Measurements from ENCODE around the gene C2CD5. TPM values are rescaled to one million over a fixed set of nuclear protein-coding genes. Genes with fewer than 3 reads are reported as not detected.

C2CD5 gene
- total RNA-seq, 1 donor from 2014 or later = 22.4 TPM

DNA sequence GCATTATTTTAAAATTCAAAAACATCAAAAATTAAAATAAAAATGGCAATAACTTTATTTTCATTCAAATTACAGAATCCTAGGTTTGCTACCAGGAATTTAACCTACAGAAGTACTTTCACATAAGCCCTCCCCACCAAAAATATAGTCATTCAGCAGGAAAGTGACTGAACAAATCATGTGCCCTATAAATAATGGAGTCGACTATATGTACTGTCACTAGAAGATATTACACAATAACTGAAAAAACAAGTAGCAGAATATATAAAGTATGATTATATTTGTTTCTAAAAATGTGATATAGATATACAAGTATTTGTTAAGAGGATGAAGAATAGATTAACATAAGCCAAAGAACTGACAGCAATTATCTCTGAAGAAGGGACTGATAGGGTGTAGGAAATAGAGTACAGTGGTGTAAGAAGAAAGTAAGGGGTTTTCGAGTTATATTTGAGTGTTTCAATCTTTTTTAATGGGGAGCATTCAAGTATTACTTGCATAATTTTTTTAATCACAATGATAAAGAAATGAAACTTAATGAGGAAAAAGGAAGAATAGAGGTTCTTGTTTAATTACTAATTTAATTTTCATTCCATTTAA is 7.9 kb downstream of the C2CD5 start:
- Mint-ChIP-seq H3K27me3 (ENCODE audit: unreplicated experiment) (no peaks in the 10 kb centered on the region), H3K27ac (ENCODE audit: unreplicated experiment) (no peak overlapping the region), H3K9me3 (ENCODE audit: unreplicated experiment) (no peaks in the 10 kb centered on the region), H3K36me3 (ENCODE audit: low read depth, unreplicated experiment) (peaks cover 17% of the 10 kb centered on the region), H3K4me3 (ENCODE audit: unreplicated experiment) (no peak overlapping the region), H3K4me1 (ENCODE audit: unreplicated experiment) (peaks cover 11% of the 10 kb centered on the region)
- DNase-seq (ENCODE audit: low spot score) = no peak
- TF ChIP-seq CTCF (IDR thresholded peaks at IDR 0.05; ENCODE audit: unreplicated experiment) = no peak

GRCh38 chr12:22535478-22535877 is 8.9 kb downstream of the C2CD5 start:
- TF ChIP-seq CTCF (IDR thresholded peaks at IDR 0.05; ENCODE audit: unreplicated experiment) = no peak
- no peaks in the 10 kb centered on the region for H3K27me3 Mint-ChIP-seq (ENCODE audit: unreplicated experiment)
- peaks cover 11% of the 10 kb centered on the region for H3K4me1 Mint-ChIP-seq (ENCODE audit: unreplicated experiment)
- DNase-seq (ENCODE audit: low spot score) = no peak
- H3K4me3 Mint-ChIP-seq (ENCODE audit: unreplicated experiment) = no peak overlapping the region
- no peaks in the 10 kb centered on the region for H3K9me3 Mint-ChIP-seq (ENCODE audit: unreplicated experiment)
- peaks cover 23% of the 10 kb centered on the region for H3K36me3 Mint-ChIP-seq (ENCODE audit: low read depth, unreplicated experiment)
- H3K27ac Mint-ChIP-seq (ENCODE audit: unreplicated experiment) = no peak overlapping the region

DNA sequence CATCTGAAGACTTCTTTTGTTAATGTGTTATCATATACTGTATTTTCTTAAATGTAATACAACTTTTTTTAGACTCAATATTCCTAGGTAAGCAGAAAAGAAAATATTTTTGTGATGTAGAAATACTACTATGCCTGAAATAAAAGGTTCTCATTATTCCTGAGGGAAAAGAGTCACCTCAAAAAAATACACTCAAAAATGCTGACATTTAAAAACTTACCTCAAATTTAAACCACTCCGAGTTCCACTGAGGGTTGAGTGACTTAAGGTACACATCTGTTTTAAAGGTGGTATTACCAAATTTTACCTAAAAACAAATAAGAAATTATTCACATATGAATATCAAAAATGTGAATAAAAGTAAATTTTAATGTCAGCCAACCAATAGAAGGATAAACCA is 9.3 kb downstream of the C2CD5 start:
- Mint-ChIP-seq H3K4me1 (ENCODE audit: unreplicated experiment) (peaks cover 11% of the 10 kb centered on the region), H3K27ac (ENCODE audit: unreplicated experiment) (no peak overlapping the region), H3K4me3 (ENCODE audit: unreplicated experiment) (no peak overlapping the region), H3K9me3 (ENCODE audit: unreplicated experiment) (no peaks in the 10 kb centered on the region), H3K36me3 (ENCODE audit: low read depth, unreplicated experiment) (peaks cover 23% of the 10 kb centered on the region), H3K27me3 (ENCODE audit: unreplicated experiment) (no peaks in the 10 kb centered on the region)
- TF ChIP-seq CTCF (IDR thresholded peaks at IDR 0.05; ENCODE audit: unreplicated experiment) = no peak
- no peak for DNase-seq (ENCODE audit: low spot score)

- no peaks in the 10 kb centered on the region for H3K4me1 Mint-ChIP-seq (ENCODE audit: unreplicated experiment)
- H3K27ac Mint-ChIP-seq (ENCODE audit: unreplicated experiment) = no peak overlapping the region
- no peak for TF ChIP-seq CTCF (IDR thresholded peaks at IDR 0.05; ENCODE audit: unreplicated experiment)
- peaks cover 23% of the 10 kb centered on the region for H3K36me3 Mint-ChIP-seq (ENCODE audit: low read depth, unreplicated experiment)
- no peaks in the 10 kb centered on the region for H3K27me3 Mint-ChIP-seq (ENCODE audit: unreplicated experiment)
- H3K9me3 Mint-ChIP-seq (ENCODE audit: unreplicated experiment) = no peaks in the 10 kb centered on the region
- no peak for DNase-seq (ENCODE audit: low spot score)
- H3K4me3 Mint-ChIP-seq (ENCODE audit: unreplicated experiment) = no peak overlapping the region
These were observed 11.2 kb downstream of the C2CD5 start for GRCh38 chr12:22533155-22533554.

DNA sequence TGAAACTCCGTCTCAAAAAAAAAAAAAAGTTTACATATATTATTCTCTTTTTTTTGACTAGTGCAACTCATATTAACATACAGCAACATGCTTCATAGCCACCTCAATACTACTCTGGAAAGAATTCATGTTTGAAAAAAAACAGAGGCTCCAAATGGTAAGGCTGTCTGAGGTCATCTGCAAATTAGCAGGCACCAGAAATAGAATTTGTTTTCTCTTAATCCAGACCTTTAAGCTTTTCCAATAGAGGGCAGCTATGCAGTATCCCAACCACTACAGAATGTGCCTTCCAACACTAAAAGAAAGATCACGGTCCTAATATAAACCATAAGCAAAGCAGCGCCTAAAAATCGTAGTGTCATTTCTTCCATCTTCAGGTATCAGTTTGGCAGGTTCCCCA is 12.0 kb downstream of the C2CD5 start:
- Mint-ChIP-seq H3K4me1 (ENCODE audit: unreplicated experiment) (no peaks in the 10 kb centered on the region), H3K9me3 (ENCODE audit: unreplicated experiment) (no peaks in the 10 kb centered on the region), H3K27ac (ENCODE audit: unreplicated experiment) (no peak overlapping the region), H3K36me3 (ENCODE audit: low read depth, unreplicated experiment) (peaks cover 23% of the 10 kb centered on the region), H3K4me3 (ENCODE audit: unreplicated experiment) (no peak overlapping the region), H3K27me3 (ENCODE audit: unreplicated experiment) (no peaks in the 10 kb centered on the region)
- DNase-seq (ENCODE audit: low spot score) = no peak
- no peak for TF ChIP-seq CTCF (IDR thresholded peaks at IDR 0.05; ENCODE audit: unreplicated experiment)

All from endothelial cell (in vitro differentiated cells).